Right renal cortex interstitium (tissue), 3 donors: ENCODE results near the gene STAT5A. TPM values are rescaled to one million over a fixed set of nuclear protein-coding genes. Genes with fewer than 3 reads are reported as not detected.
"Not testable (repeated sequence)": the region's sequence is repeated elsewhere in the genome, so short reads cannot be mapped to it uniquely, and the experiment has no call there.

Experiments used
- DNase-seq, 3 donors: peaks; one replicate each; pipeline ENCODE4 v3.0.0-alpha.2; 2013; ENCODE audit warnings: low read depth in 3 of 3, low spot score in 2 of 3
- polyA plus RNA-seq, 3 donors: library from polyadenylated mRNA; unstranded; fragments of 120-200 nt; gene quantifications; one replicate each; pipeline ENCODE4 v1.2.1, GENCODE V29; 2013; ENCODE audit not compliant: insufficient read length in 3 of 3

Gene STAT5A
- polyA plus RNA-seq, 3 donors: 5.1 to 5.9 (median 5.5) TPM

GRCh38 chr17:42283241-42284023 lies 4.9 kb upstream of the STAT5A start:
- DNase-seq: no peak

GRCh38 chr17:42284024-42284369 lies 4.3 kb upstream of the STAT5A start:
- DNase-seq: no peak

- no peak for DNase-seq
Measured at GRCh38 chr17:42284566-42284965, 3.7 kb upstream of the STAT5A start.

GRCh38 chr17:42285346-42286050 lies 2.8 kb upstream of the STAT5A start:
- no peak for DNase-seq

GRCh38 chr17:42286411-42287221 lies 1.7 kb upstream of the STAT5A start:
- DNase-seq: no peak

GRCh38 chr17:42287305-42287976 lies 857 bp upstream of the STAT5A start:
- DNase-seq: no peak

GRCh38 chr17:42288803-42289610 lies 709 bp downstream of the STAT5A start:
- no peak for DNase-seq

GRCh38 chr17:42289611-42290181 lies 1.4 kb downstream of the STAT5A start:
- no peak for DNase-seq

- DNase-seq: no peak
Measured at GRCh38 chr17:42290577-42290976, 2.3 kb downstream of the STAT5A start.

- no peak for DNase-seq
Measured at GRCh38 chr17:42291129-42291528, 2.8 kb downstream of the STAT5A start.

GRCh38 chr17:42294469-42295398 lies 6.4 kb downstream of the STAT5A start:
- no peak for DNase-seq

GRCh38 chr17:42296012-42296411 lies 7.7 kb downstream of the STAT5A start:
- no peak for DNase-seq

- not testable (repeated sequence) for DNase-seq
Measured at GRCh38 chr17:42297775-42298174, 9.5 kb downstream of the STAT5A start.

GRCh38 chr17:42299361-42299760 lies 11.1 kb downstream of the STAT5A start:
- DNase-seq: not testable (repeated sequence)

- DNase-seq: not testable (repeated sequence)
Measured at GRCh38 chr17:42299913-42300312, 11.6 kb downstream of the STAT5A start.

GRCh38 chr17:42301022-42301421 lies 12.7 kb downstream of the STAT5A start:
- no peak for DNase-seq

GRCh38 chr17:42303694-42304093 lies 15.4 kb downstream of the STAT5A start:
- no peak for DNase-seq

GRCh38 chr17:42304187-42305030 lies 16.1 kb downstream of the STAT5A start:
- DNase-seq: no peak
